Measurements from ENCODE around the gene ZNF511. TPM values are rescaled to one million over a fixed set of nuclear protein-coding genes. Genes with fewer than 3 reads are reported as not detected.

ZNF511 gene
- total RNA-seq, 1 experiment from 2014 or later, result 69.6 TPM

DNA sequence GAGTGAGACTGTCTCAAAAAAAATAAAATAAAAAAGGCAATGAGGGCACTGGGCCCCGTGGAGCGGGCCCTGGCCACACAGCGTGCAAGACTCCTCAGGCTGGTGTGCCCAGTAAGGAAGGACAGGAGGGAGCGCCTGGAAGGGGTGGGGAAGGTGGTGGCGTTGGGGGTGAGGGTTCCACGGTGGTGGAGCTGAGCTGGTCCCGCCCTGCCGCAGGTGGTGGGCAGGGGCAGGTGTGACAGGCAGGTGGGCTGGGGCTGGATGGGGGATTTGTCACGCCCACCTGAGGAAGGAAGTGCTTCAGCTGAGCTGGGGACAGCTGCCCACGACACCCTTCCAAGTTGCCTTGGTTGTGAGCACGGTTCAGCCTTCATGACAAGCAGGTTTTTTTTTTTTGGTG is 37.7 kb downstream of the ZNF511 start:
- H3K27me3 Mint-ChIP-seq (ENCODE audit: low read depth), result peaks cover 23% of the 10 kb centered on the region
- H3K36me3 Mint-ChIP-seq, result no peaks in the 10 kb centered on the region
- CTCF ChIA-PET, result interaction anchor here (1.2 to 2.0 kb wide), 3 partner anchors 11 to 22 kb away, joined by 4 to 7 read pairs (median 7); partner anchors contain the start of gene FUOM
- DNase-seq (ENCODE audit: low spot score) (no peak), ATAC-seq (peak; percentile 9; the same call in 1 of the 2 replicates)
- H3K4me3 Mint-ChIP-seq, result no peak overlapping the region
- no peak overlapping the region for H3K27ac Mint-ChIP-seq
- TF ChIP-seq, protein P1, sequence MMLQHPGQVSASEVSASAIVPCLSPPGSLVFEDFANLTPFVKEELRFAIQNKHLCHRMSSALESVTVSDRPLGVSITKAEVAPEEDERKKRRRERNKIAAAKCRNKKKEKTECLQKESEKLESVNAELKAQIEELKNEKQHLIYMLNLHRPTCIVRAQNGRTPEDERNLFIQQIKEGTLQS (CRISPR knock-in tag; conservative IDR thresholded peaks at IDR 0.05), result no peak
- TF ChIP-seq, protein P2, sequence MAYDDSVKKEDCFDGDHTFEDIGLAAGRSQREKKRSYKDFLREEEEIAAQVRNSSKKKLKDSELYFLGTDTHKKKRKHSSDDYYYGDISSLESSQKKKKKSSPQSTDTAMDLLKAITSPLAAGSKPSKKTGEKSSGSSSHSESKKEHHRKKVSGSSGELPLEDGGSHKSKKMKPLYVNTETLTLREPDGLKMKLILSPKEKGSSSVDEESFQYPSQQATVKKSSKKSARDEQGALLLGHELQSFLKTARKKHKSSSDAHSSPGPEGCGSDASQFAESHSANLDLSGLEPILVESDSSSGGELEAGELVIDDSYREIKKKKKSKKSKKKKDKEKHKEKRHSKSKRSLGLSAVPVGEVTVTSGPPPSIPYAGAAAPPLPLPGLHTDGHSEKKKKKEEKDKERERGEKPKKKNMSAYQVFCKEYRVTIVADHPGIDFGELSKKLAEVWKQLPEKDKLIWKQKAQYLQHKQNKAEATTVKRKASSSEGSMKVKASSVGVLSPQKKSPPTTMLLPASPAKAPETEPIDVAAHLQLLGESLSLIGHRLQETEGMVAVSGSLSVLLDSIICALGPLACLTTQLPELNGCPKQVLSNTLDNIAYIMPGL (CRISPR knock-in tag; IDR thresholded peaks at IDR 0.05), result no peak
- TF ChIP-seq, protein P3, sequence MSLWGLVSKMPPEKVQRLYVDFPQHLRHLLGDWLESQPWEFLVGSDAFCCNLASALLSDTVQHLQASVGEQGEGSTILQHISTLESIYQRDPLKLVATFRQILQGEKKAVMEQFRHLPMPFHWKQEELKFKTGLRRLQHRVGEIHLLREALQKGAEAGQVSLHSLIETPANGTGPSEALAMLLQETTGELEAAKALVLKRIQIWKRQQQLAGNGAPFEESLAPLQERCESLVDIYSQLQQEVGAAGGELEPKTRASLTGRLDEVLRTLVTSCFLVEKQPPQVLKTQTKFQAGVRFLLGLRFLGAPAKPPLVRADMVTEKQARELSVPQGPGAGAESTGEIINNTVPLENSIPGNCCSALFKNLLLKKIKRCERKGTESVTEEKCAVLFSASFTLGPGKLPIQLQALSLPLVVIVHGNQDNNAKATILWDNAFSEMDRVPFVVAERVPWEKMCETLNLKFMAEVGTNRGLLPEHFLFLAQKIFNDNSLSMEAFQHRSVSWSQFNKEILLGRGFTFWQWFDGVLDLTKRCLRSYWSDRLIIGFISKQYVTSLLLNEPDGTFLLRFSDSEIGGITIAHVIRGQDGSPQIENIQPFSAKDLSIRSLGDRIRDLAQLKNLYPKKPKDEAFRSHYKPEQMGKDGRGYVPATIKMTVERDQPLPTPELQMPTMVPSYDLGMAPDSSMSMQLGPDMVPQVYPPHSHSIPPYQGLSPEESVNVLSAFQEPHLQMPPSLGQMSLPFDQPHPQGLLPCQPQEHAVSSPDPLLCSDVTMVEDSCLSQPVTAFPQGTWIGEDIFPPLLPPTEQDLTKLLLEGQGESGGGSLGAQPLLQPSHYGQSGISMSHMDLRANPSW (CRISPR knock-in tag; conservative IDR thresholded peaks at IDR 0.05; ENCODE audit: low read depth), result no peak
- TF ChIP-seq KAT7 (CRISPR knock-in tag; IDR thresholded peaks at IDR 0.05; ENCODE audit: borderline replicate concordance) (no peak), OVOL2 (CRISPR knock-in tag; IDR thresholded peaks at IDR 0.05; ENCODE audit: borderline replicate concordance) (no peak), ETV6 (CRISPR knock-in tag; IDR thresholded peaks at IDR 0.05) (no peak), NFE2L1 (CRISPR knock-in tag; IDR thresholded peaks at IDR 0.05) (no peak), TP53 (CRISPR knock-in tag; IDR thresholded peaks at IDR 0.05) (no peak), FOXJ3 (CRISPR knock-in tag; IDR thresholded peaks at IDR 0.05; ENCODE audit: borderline replicate concordance) (no peak), ZNF263 (CRISPR knock-in tag; IDR thresholded peaks at IDR 0.05; ENCODE audit: low read depth) (no peak), IRF2 (CRISPR knock-in tag; IDR thresholded peaks at IDR 0.05; ENCODE audit: borderline replicate concordance, low read depth) (no peak), SOX15 (CRISPR knock-in tag; IDR thresholded peaks at IDR 0.05) (no peak)
- TF ChIP-seq, protein P4, sequence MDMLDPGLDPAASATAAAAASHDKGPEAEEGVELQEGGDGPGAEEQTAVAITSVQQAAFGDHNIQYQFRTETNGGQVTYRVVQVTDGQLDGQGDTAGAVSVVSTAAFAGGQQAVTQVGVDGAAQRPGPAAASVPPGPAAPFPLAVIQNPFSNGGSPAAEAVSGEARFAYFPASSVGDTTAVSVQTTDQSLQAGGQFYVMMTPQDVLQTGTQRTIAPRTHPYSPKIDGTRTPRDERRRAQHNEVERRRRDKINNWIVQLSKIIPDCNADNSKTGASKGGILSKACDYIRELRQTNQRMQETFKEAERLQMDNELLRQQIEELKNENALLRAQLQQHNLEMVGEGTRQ (CRISPR knock-in tag; IDR thresholded peaks at IDR 0.05), result no peak
- TF ChIP-seq, protein P5, sequence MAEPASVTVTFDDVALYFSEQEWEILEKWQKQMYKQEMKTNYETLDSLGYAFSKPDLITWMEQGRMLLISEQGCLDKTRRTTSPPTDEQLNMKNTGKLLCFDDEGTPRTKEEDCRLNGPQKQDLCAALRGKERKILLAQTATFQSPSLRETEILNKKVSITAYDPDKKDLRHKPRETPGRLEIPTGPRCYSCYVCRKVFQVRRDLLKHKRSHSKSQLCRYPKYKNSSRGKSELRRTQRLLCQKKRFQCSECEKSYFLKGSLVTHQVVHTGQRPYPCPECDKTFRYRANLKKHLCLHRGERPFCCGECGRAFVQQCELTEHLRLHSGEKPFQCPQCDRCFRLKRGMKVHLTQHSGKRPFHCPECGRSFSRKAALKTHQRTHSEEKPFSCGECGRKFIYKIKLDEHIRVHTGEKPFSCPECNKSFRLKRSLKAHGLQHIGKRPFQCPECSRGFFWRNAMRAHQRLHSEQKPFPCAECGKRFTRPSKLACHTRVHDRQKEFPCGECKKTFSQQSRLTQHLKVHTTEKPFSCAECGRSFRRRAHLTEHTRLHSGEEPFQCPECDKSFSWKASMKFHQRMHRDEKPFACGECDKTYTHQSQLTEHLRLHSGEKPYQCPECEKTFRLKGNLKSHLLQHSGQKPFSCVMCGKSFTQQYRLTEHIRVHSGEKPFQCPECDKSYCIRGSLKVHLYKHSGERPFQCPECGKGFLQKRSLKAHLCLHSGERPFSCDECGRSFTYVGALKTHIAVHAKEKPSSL (CRISPR knock-in tag; conservative IDR thresholded peaks at IDR 0.05), result no peak
- POLR2A ChIA-PET, result interaction anchor here (0.7 kb wide), 1 partner anchor 419 kb away, joined by 3 read pairs; no protein-coding TSS in a partner anchor
- H3K4me1 Mint-ChIP-seq, result peaks cover 15% of the 10 kb centered on the region
- H3K9me3 Mint-ChIP-seq, result peaks cover 6% of the 10 kb centered on the region

DNA sequence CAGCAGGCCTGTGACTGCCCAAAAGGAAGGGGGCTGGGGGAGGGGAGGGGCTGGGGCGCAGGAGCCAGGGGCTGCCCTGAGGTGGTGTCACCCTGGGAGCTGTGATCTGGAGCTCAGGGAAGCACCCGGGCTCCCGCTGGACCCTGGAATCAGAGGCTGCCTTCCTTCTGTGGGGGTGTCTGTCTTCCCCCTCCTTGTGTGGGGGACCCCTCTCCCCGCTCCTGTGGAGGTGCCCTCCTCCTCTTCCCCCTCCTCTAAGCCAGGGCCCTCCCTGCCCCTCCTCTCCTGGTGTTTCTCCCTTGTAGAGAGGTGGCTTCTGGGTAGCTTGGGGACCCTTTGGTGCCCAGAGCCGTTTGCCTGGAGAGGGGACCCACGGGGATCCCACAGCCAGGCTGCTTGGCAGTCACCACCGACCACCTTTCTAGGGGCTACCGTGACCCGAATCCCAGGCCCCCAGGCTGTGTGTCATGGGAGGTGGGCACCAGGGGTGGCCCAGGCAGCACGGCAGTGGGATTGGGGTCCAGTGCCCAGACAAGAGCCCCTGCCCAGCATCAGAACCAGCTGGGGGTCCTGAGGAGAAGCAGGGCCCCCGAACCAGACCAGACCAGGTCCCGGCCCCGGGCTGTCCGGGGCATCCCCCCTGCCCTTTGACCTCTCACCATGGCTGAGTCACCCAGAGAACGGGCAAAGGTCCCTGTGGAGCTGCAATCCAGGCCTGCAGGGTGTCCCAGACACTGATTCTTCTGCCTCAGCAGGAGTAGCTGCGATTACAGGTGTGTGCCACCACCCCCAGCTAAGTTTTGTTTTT is 39.2 kb downstream of the ZNF511 start:
- Mint-ChIP-seq H3K27me3 (ENCODE audit: low read depth) (peaks cover 17% of the 10 kb centered on the region), H3K4me3 (no peak overlapping the region), H3K27ac (no peak overlapping the region), H3K36me3 (no peaks in the 10 kb centered on the region), H3K9me3 (no peaks in the 10 kb centered on the region), H3K4me1 (peaks cover 15% of the 10 kb centered on the region)
- DNase-seq (ENCODE audit: low spot score), result no peak
- no peak for ATAC-seq
- ChIA-PET POLR2A (interaction anchor here (0.5 to 0.7 kb wide), 3 partner anchors 32 to 68 kb away, joined by 3 to 5 read pairs (median 3); no protein-coding TSS in a partner anchor), CTCF (interaction anchor here (1.7 to 2.1 kb wide), 2 partner anchors 10 to 18 kb away, joined by 7 to 19 read pairs; partner anchors contain the start of gene FUOM)
- TF ChIP-seq NR1H2 (CRISPR knock-in tag; IDR thresholded peaks at IDR 0.05) (no peak), TEAD4 (CRISPR knock-in tag; IDR thresholded peaks at IDR 0.05) (no peak), GABPB1 (CRISPR knock-in tag; IDR thresholded peaks at IDR 0.05) (peak; percentile 10; the same call in 1 of the 2 replicates)
- TF ChIP-seq, protein P5 (CRISPR knock-in tag; conservative IDR thresholded peaks at IDR 0.05), result no peak
